Astrocyte of the spinal cord (primary cell): ENCODE measurements around the gene TBKBP1.

ENCODE experiments used
- DNase-seq: peaks from one replicate; pipeline ENCODE4 v3.0.0; 2011; ENCODE audit warnings: low read depth, low spot score
- H3K4me3 ChIP-seq: 2 replicates; pipeline ENCODE4 v1.5.1; 2011; ENCODE audit warnings: low read depth, mild to moderate bottlenecking, low read length, moderate library complexity
- in situ Hi-C: cut with HindIII; loops from 2 replicates; pipeline ENCODE4 v1.10.0; 2017; ENCODE audit warnings: low sequenced_read_pairs
- TF ChIP-seq, protein P1 (sequence below): IDR thresholded peaks from 2 replicates; pipeline ENCODE4 v1.5.1; 2012; ENCODE audit warnings: low read depth, mild to moderate bottlenecking, low read length, inconsistent platforms

The TBKBP1 gene

DNA sequence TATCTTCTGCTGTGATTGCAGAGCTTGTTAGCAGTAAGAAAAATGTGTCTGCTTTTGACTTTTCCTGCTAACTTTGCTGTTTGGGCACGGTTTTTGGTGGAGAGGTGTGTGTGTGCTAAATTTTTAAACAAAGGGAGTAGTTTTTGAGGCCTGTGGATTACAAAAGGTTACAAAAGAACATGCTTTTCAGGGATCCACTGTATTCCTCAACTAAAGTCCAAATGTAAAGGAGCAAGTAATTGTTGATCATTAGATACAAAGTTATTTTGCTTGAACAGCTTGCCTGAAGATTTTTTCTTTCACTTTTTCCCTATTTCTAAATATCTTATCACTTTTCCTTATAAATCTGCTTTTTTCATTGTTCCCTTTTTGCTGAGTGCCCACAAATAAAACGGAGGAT lies 42.3 kb upstream of the TBKBP1 start:
- H3K4me3 ChIP-seq: no peak overlapping the region
- TF ChIP-seq, protein P1, sequence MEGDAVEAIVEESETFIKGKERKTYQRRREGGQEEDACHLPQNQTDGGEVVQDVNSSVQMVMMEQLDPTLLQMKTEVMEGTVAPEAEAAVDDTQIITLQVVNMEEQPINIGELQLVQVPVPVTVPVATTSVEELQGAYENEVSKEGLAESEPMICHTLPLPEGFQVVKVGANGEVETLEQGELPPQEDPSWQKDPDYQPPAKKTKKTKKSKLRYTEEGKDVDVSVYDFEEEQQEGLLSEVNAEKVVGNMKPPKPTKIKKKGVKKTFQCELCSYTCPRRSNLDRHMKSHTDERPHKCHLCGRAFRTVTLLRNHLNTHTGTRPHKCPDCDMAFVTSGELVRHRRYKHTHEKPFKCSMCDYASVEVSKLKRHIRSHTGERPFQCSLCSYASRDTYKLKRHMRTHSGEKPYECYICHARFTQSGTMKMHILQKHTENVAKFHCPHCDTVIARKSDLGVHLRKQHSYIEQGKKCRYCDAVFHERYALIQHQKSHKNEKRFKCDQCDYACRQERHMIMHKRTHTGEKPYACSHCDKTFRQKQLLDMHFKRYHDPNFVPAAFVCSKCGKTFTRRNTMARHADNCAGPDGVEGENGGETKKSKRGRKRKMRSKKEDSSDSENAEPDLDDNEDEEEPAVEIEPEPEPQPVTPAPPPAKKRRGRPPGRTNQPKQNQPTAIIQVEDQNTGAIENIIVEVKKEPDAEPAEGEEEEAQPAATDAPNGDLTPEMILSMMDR: no peak
- no peak for DNase-seq
- in situ Hi-C loops: no loop called here

DNA sequence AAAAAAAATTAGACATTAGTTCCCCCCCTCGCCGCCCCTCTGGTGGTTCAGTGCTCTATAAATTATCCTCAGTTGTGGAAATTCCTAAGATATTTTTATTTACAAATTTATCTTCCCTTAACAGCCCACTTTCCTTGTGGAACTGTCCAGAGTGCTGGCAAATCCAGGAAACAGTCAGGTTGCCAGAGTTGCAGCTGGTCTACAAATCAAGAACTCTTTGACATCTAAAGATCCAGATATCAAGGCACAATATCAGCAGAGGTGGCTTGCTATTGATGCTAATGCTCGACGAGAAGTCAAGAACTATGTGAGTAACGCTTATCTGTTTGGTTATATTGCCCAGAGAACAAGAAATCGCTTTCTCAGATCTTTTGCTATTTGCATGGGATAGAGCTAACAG lies 41.4 kb upstream of the TBKBP1 start:
- TF ChIP-seq, protein P1: no peak
- H3K4me3 ChIP-seq: no peak overlapping the region
- DNase-seq: no peak
- in situ Hi-C loops: no loop called here

DNA sequence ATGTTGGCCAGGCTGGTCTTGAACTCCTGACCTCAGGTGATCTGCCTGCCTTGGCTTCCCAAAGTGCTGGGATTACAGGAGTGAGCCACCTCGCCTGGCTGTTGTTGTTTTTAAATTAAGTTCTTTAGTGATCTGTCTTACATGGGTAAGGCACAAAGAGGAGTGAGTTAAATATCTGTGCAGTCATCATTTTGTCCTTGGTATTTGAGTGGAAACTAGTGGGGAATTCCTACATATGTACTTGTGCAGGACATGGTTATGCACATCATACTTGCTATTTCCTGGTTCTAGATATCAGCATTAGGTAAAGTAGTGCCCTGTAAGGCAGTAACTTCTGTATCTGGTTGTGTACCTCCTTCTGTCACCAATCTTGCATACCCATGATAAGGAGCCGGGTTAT lies 40.5 kb upstream of the TBKBP1 start:
- H3K4me3 ChIP-seq: no peak overlapping the region
- DNase-seq: no peak
- TF ChIP-seq, protein P1: no peak
- in situ Hi-C loops: no loop called here

DNA sequence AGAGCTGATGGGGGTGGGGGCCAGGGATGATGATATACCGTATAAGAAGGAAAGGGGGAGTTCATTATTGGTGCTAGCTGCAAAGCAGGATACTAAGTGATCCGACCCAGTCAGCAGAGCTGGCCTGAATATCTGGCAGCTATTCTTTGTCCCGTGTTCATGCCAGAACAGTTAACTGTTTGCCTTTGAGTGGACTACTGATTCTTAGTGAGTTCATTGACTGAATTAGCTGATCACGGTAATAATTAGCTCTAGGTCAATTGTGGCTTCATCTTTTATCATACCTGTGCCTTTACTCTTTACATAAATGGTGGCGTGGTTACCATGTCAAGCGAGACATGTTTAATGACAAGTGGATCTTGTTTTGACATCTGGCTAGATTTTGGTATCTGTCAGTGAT lies 39.0 kb upstream of the TBKBP1 start:
- in situ Hi-C loops: no loop called here
- no peak overlapping the region for H3K4me3 ChIP-seq
- TF ChIP-seq, protein P1: no peak
- DNase-seq: no peak

DNA sequence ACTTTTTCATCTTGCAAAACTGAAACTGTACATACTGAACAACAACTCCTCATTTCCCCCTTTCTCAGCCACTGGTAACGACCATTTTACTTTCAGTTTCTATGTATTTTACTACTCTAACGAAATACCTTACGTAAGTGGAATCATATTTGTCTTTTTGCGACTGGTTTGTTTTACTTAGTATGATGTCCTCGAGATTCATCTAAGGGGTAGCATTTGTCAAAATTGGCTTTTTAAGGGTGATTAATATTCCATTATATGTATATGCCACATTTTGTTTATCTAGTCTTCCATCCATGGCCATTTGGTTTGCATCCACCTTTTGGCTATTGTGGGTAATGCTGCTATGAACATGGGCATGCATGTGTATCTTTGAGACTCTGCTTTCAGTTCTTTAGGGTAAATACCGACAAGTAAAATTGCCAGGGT lies 33.9 kb upstream of the TBKBP1 start:
- H3K4me3 ChIP-seq: no peak overlapping the region
- in situ Hi-C loops: no loop called here
- TF ChIP-seq, protein P1: no peak
- DNase-seq: no peak

DNA sequence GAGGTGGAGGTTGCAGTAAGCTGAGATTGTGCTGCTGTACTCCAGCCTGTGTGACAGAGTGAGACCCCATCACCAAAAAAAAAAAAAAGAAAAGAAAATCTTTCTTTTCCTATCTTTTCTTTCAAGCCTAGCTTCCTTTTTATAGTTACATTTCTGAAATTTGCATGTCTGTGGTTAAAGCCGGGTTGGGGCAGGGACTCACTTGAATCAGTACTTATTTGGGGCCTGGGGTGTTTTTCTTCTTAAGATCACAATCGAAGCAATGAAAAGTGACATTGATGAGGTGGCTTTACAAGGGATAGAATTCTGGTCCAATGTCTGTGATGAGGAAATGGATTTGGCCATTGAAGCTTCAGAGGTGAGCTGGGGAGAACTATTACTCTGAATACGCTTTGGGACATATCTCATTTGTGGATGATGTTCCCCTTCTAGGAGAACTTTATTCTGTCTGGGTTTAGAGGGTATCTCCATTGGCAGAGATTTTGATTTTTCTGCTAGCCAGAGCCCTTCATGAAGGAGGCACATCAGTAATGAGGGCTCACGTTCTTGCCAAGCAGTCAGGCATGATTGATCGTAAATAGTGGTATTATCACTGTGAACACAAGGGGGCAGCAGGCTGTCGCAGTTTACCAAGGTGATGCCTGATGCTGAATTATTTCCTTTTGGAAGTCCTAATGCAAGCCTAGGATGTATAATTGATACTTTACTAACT lies 29.9 kb upstream of the TBKBP1 start:
- TF ChIP-seq, protein P1: peak; percentile 73
- peak; percentile 59 for DNase-seq
- in situ Hi-C loops: no loop called here
- no peak overlapping the region for H3K4me3 ChIP-seq
